BLaER1 treated with 17β-estradiol and CSF1 and Interleukin-3, amounts not matched to agents 10 nM and 100 nM (cell line): ENCODE results near the gene ACTN2.

Experiments
- H3K27ac ChIP-seq, 11 experiments: shearing (Covaris generic); formaldehyde crosslinking; 2 replicates each; pipeline ENCODE4 v1.8.1; 2022
- H3K27me3 ChIP-seq, 11 experiments: shearing (Covaris generic); formaldehyde crosslinking; 2 replicates each; pipeline ENCODE4 v1.8.1; 2022
- H3K36me3 ChIP-seq, 11 experiments: shearing (Covaris generic); formaldehyde crosslinking; 2 replicates each; pipeline ENCODE4 v1.8.1; 2022
- H3K4me1 ChIP-seq, 10 experiments: shearing (Covaris generic); formaldehyde crosslinking; 2 replicates each; pipeline ENCODE4 v1.8.1; 2022
- H3K4me2 ChIP-seq, 11 experiments: shearing (Covaris generic); formaldehyde crosslinking; 2 replicates each; pipeline ENCODE4 v1.8.1; 2022
- H3K4me3 ChIP-seq, 10 experiments: shearing (Covaris generic); formaldehyde crosslinking; 2 replicates each; pipeline ENCODE4 v1.8.1; 2022
- H3K9ac ChIP-seq, 11 experiments: shearing (Covaris generic); formaldehyde crosslinking; 2 replicates each; pipeline ENCODE4 v1.8.1; 2022
- H3K9me3 ChIP-seq, 11 experiments: shearing (Covaris generic); formaldehyde crosslinking; replicated peaks in 1 of 11; 2 replicates each; pipeline ENCODE4 v1.8.1; 2022
- H4K20me1 ChIP-seq, 11 experiments: shearing (Covaris generic); formaldehyde crosslinking; 2 replicates each; pipeline ENCODE4 v1.8.1; 2022
- Cebpa-rat ChIP-seq, 11 experiments: shearing (Covaris generic); IDR thresholded peaks; 2 replicates each; pipeline ENCODE4 v1.8.1; 2022

ACTN2 gene

DNA sequence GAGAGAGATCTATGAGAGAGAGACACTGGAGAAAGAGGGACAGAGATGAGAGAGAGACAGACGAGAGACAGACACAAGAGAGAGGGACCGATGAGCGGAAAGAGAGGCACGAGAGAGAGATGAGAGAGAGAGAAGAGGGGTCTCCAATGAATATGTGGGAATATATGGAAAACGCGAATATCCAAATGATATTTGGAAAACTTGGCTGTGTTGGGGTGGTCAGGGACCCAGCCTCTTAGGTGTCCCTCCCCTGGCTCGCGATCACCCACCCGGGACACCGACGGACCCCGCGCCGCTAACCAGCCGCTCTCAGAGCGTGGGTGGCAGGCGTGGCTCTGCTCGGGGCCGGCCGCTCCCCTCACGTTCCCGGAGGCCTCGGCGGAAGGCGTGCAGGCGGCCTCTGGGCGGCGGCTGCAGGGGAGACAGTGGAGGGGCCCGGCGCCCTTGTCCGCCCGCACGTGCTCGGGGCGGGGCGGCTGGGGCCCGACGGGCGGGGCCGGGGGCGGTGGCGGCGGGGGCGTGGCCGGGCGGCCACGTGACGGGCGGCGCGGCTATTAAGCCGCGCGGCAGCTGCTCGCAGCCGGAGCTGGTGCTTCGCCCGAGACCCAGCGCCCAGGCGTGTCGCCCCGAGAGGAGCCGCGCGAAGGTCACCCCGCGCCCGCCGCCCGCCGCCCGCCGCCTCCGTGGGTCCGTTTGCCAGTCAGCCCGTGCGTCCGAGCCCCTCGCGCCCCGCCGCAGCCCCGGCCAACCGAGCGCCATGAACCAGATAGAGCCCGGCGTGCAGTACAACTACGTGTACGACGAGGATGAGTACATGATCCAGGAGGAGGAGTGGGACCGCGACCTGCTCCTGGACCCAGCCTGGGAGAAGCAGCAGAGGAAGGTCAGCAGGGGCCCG is at the start of gene ACTN2:
TSS of gene ACTN2 (plus strand) at position 583 of the 898 bp plus-strand sequence. CDS start at position 758, 175 bp downstream.
- no peak within 1 kb of the TSS for H3K4me3 ChIP-seq
- H3K9ac ChIP-seq: no peak within 1 kb of the TSS
- H3K27me3 ChIP-seq: no peaks in the 10 kb centered on the region
- H3K27ac ChIP-seq: no peak within 1 kb of the TSS
- no peak for TF ChIP-seq Cebpa-rat (IDR thresholded peaks at IDR 0.05)
- H3K9me3 ChIP-seq: peaks cover 6 to 15% (median 9%) of the 10 kb centered on the region in 11 experiments; a peak in 18 of 22 replicates
- H4K20me1 ChIP-seq: no peaks in the 10 kb centered on the region
- no peaks in the 10 kb centered on the region for H3K4me1 ChIP-seq
- H3K4me2 ChIP-seq: no peak within 1 kb of the TSS
- H3K36me3 ChIP-seq: no peaks in the 10 kb centered on the region

DNA sequence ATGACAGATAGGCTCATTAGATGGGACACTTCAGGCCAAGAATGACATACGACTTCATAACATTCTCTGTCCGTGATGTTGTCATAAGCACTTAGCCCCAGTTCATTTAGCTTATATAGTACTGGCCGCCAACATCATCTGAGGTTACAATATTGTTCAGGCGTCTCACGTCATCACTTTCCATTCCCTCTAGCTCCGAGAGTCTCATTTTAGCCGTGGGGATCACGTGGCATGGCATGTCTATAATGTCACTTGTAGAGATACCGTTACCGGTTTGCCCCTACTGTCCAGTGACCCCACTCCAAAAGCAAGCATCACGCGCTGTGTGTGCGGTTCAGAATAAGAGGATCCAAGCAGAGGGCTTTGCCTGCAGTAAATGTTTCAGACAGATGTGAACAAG is 47.4 kb upstream of the ACTN2 start:
- no peak overlapping the region for H3K4me2 ChIP-seq
- TF ChIP-seq Cebpa-rat (IDR thresholded peaks at IDR 0.05): no peak
- H3K27ac ChIP-seq: no peak overlapping the region
- no peaks in the 10 kb centered on the region for H3K9me3 ChIP-seq
- no peak overlapping the region for H3K4me3 ChIP-seq
- H3K36me3 ChIP-seq: no peaks in the 10 kb centered on the region
- no peaks in the 10 kb centered on the region for H3K4me1 ChIP-seq
- H3K9ac ChIP-seq: no peak overlapping the region
- H4K20me1 ChIP-seq: no peaks in the 10 kb centered on the region; a peak in 1 of 22 replicates
- no peaks in the 10 kb centered on the region for H3K27me3 ChIP-seq

DNA sequence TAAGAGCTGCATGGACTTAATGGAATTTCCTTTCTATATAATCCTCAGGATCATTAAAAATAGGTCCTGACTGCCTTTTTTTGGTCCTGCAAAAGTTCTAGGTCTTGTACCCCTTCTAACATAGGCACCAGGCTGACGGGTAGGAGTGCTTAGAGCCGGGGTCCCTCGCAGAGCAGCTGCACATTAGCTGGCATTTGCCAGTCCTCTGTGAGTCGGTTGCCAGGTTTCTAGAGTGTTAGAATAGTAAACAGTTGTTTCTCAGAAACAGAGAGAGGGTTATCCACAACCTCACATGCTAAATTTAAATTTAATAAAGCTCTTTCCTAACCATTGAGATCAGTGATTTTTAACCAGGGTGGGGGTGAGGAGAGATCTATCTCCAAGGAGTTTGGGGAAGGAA is 46.6 kb upstream of the ACTN2 start:
- Histone ChIP-seq H3K27ac (no peak overlapping the region), H3K36me3 (no peaks in the 10 kb centered on the region), H3K4me3 (no peak overlapping the region), H3K27me3 (no peaks in the 10 kb centered on the region), H3K9me3 (no peaks in the 10 kb centered on the region), H4K20me1 (no peaks in the 10 kb centered on the region; a peak in 1 of 22 replicates), H3K9ac (no peak overlapping the region), H3K4me2 (no peak overlapping the region), H3K4me1 (no peaks in the 10 kb centered on the region)
- no peak for TF ChIP-seq Cebpa-rat (IDR thresholded peaks at IDR 0.05)

GRCh38 chr1:236642763-236643162 is 43.5 kb upstream of the ACTN2 start:
- Histone ChIP-seq H3K27ac (no peak overlapping the region), H4K20me1 (no peaks in the 10 kb centered on the region; a peak in 1 of 22 replicates)
- TF ChIP-seq Cebpa-rat (IDR thresholded peaks at IDR 0.05): no peak

GRCh38 chr1:236645016-236645680 is 41.2 kb upstream of the ACTN2 start:
- Histone ChIP-seq H3K27me3 (no peaks in the 10 kb centered on the region), H3K36me3 (no peaks in the 10 kb centered on the region), H4K20me1 (no peaks in the 10 kb centered on the region; a peak in 1 of 22 replicates), H3K4me2 (no peak overlapping the region), H3K27ac (no peak overlapping the region), H3K9me3 (no peaks in the 10 kb centered on the region), H3K9ac (no peak overlapping the region), H3K4me3 (no peak overlapping the region), H3K4me1 (no peaks in the 10 kb centered on the region)
- TF ChIP-seq Cebpa-rat (IDR thresholded peaks at IDR 0.05): no peak

More at GRCh38 chr1:236642763-236643162, 43.5 kb upstream of the ACTN2 start:
- H3K4me3 ChIP-seq: no peak overlapping the region
- no peaks in the 10 kb centered on the region for H3K36me3 ChIP-seq
- H3K4me2 ChIP-seq: no peak overlapping the region
- H3K9me3 ChIP-seq: no peaks in the 10 kb centered on the region
- no peaks in the 10 kb centered on the region for H3K4me1 ChIP-seq
- no peaks in the 10 kb centered on the region for H3K27me3 ChIP-seq
- H3K9ac ChIP-seq: no peak overlapping the region

DNA sequence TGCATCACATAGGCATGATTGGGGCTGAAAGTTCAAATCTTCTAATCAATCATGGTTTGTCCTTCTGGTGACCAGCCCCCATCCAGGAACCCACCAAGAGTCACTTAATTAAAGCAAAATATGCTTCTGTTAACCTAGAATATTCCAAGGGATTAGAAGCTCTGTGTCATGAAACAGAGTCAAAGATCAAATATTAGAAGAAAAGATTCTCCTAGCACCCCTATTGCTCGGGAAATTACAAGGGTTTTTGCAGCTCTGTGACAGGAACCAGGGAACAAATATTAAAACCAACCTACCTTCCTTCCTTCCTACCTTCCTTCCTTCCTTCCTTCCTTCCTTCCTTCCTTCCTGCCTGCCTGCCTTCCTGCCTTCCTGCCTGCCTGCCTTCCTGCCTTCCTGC is 31.8 kb upstream of the ACTN2 start:
- Histone ChIP-seq H3K4me2 (no peak overlapping the region), H4K20me1 (no peaks in the 10 kb centered on the region), H3K4me3 (no peak overlapping the region), H3K9me3 (no peaks in the 10 kb centered on the region), H3K36me3 (no peaks in the 10 kb centered on the region), H3K27ac (no peak overlapping the region), H3K27me3 (no peaks in the 10 kb centered on the region), H3K9ac (no peak overlapping the region), H3K4me1 (no peaks in the 10 kb centered on the region)
- no peak for TF ChIP-seq Cebpa-rat (IDR thresholded peaks at IDR 0.05)

GRCh38 chr1:236654957-236655356 is 31.3 kb upstream of the ACTN2 start:
- no peak overlapping the region for H3K4me2 ChIP-seq
- no peaks in the 10 kb centered on the region for H3K27me3 ChIP-seq
- no peak overlapping the region for H3K4me3 ChIP-seq
- H3K27ac ChIP-seq: no peak overlapping the region
- no peak overlapping the region for H3K9ac ChIP-seq
- H3K36me3 ChIP-seq: no peaks in the 10 kb centered on the region
- H4K20me1 ChIP-seq: no peaks in the 10 kb centered on the region
- H3K4me1 ChIP-seq: no peaks in the 10 kb centered on the region
- no peaks in the 10 kb centered on the region for H3K9me3 ChIP-seq
- no peak for TF ChIP-seq Cebpa-rat (IDR thresholded peaks at IDR 0.05)

DNA sequence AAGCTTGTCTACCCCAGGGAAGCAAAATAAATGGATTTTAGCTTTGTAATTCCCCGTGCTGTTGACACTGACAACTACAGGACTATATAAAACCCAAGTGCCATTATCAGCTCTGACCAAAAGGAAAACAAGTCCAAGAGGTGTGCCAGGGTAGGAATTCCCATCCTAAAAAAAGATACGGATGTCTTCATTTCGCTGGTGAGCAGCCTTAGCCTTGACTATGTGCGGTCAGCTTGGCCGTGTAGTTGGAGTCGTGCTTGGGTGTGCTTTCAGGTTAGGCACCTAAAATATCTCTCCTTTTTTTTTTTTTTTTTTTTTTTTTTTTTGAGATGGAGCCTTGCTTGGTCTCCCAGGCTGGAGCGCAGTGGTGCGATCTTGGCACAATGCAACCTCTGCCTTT is 28.9 kb upstream of the ACTN2 start:
- Histone ChIP-seq H3K36me3 (no peaks in the 10 kb centered on the region), H3K27ac (no peak overlapping the region), H3K4me3 (no peak overlapping the region), H3K4me1 (no peaks in the 10 kb centered on the region), H3K27me3 (no peaks in the 10 kb centered on the region), H3K4me2 (no peak overlapping the region), H4K20me1 (no peaks in the 10 kb centered on the region), H3K9me3 (no peaks in the 10 kb centered on the region), H3K9ac (no peak overlapping the region)
- TF ChIP-seq Cebpa-rat (IDR thresholded peaks at IDR 0.05): no peak

- H3K27ac ChIP-seq: no peak overlapping the region
- H3K27me3 ChIP-seq: no peaks in the 10 kb centered on the region
- H3K36me3 ChIP-seq: no peaks in the 10 kb centered on the region
- H3K9me3 ChIP-seq: no peaks in the 10 kb centered on the region
- H4K20me1 ChIP-seq: no peaks in the 10 kb centered on the region
- TF ChIP-seq Cebpa-rat (IDR thresholded peaks at IDR 0.05): no peak
- H3K4me1 ChIP-seq: peaks cover 0 to 14% (median 5%) of the 10 kb centered on the region in 10 experiments; a peak in 12 of 20 replicates
- H3K4me3 ChIP-seq: no peak overlapping the region
- no peak overlapping the region for H3K9ac ChIP-seq
- no peak overlapping the region for H3K4me2 ChIP-seq
These were observed 26.3 kb upstream of the ACTN2 start for GRCh38 chr1:236659792-236660587.
